ENCODE results near the gene ZC3H8.
"Not testable (repeated sequence)": the region's sequence is repeated elsewhere in the genome, so short reads cannot be mapped to it uniquely, and the experiment has no call there.

The ZC3H8 gene

GRCh38 chr2:112290648-112291047, 35.8 kb upstream of the ZC3H8 start:
- H3K9me3 ChIP-seq (ENCODE audit: low read depth, low read length) = no peaks in the 10 kb centered on the region
- no peak for TF ChIP-seq POLR2AphosphoS5 (IDR thresholded peaks at IDR 0.05; ENCODE audit: borderline replicate concordance, low read depth, low read length)
- TF ChIP-seq EZH2 (IDR thresholded peaks at IDR 0.05) = no peak
- no peak overlapping the region for H3K27ac ChIP-seq
- no peak for DNase-seq (ENCODE audit: low read depth, low spot score)
- H3K9ac ChIP-seq (ENCODE audit: insufficient read length) = no peak overlapping the region
- no peaks in the 10 kb centered on the region for H3K36me3 ChIP-seq (ENCODE audit: insufficient read depth, low read length)
- H3K4me3 ChIP-seq = no peak overlapping the region

GRCh38 chr2:112290088-112290487, 35.2 kb upstream of the ZC3H8 start:
- DNase-seq (ENCODE audit: low read depth, low spot score) = no peak
- Histone ChIP-seq H3K4me3 (no peak overlapping the region), H3K36me3 (ENCODE audit: insufficient read depth, low read length) (no peaks in the 10 kb centered on the region), H3K27ac (no peak overlapping the region), H3K9me3 (ENCODE audit: low read depth, low read length) (no peaks in the 10 kb centered on the region), H3K9ac (ENCODE audit: insufficient read length) (no peak overlapping the region)
- TF ChIP-seq POLR2AphosphoS5 (IDR thresholded peaks at IDR 0.05; ENCODE audit: borderline replicate concordance, low read depth, low read length) (no peak), EZH2 (IDR thresholded peaks at IDR 0.05) (no peak), FOXP2 (optimal IDR thresholded peaks at IDR 0.05; ENCODE audit: control extremely low read depth, extremely low read length, insufficient read depth) (no peak)

- H3K36me3 ChIP-seq (ENCODE audit: insufficient read depth, low read length) = not testable (repeated sequence)
These were observed 28.7 kb upstream of the ZC3H8 start for GRCh38 chr2:112283535-112283934.

GRCh38 chr2:112282066-112282465, 27.2 kb upstream of the ZC3H8 start:
- H3K4me3 ChIP-seq; DNase-seq (ENCODE audit: low read depth, low spot score); H3K36me3 ChIP-seq (ENCODE audit: insufficient read depth, low read length); H3K9me3 ChIP-seq (ENCODE audit: low read depth, low read length); H3K27ac ChIP-seq; H3K9ac ChIP-seq (ENCODE audit: insufficient read length): not testable (repeated sequence)

More at GRCh38 chr2:112283535-112283934, 28.7 kb upstream of the ZC3H8 start:
- H3K4me3 ChIP-seq; H3K27ac ChIP-seq; DNase-seq (ENCODE audit: low read depth, low spot score); H3K9ac ChIP-seq (ENCODE audit: insufficient read length); H3K9me3 ChIP-seq (ENCODE audit: low read depth, low read length): not testable (repeated sequence)

- Histone ChIP-seq H3K36me3 (ENCODE audit: insufficient read depth, low read length) (no peaks in the 10 kb centered on the region), H3K9me3 (ENCODE audit: low read depth, low read length) (no peaks in the 10 kb centered on the region), H3K9ac (ENCODE audit: insufficient read length) (no peak overlapping the region), H3K27ac (no peak overlapping the region), H3K4me3 (peak overlapping the region; percentile 88; the same call in 1 of the 2 replicates)
- no peak for DNase-seq (ENCODE audit: low read depth, low spot score)
- TF ChIP-seq EZH2 (IDR thresholded peaks at IDR 0.05) (no peak), POLR2AphosphoS5 (IDR thresholded peaks at IDR 0.05; ENCODE audit: borderline replicate concordance, low read depth, low read length) (no peak), FOXP2 (optimal IDR thresholded peaks at IDR 0.05; ENCODE audit: control extremely low read depth, extremely low read length, insufficient read depth) (no peak)
These were observed 22.9 kb upstream of the ZC3H8 start for GRCh38 chr2:112277596-112278220.

- H3K27ac ChIP-seq = no peak overlapping the region
- H3K9me3 ChIP-seq (ENCODE audit: low read depth, low read length) = no peaks in the 10 kb centered on the region
- DNase-seq (ENCODE audit: low read depth, low spot score) = no peak
- TF ChIP-seq POLR2AphosphoS5 (IDR thresholded peaks at IDR 0.05; ENCODE audit: borderline replicate concordance, low read depth, low read length) = no peak
- no peak for TF ChIP-seq FOXP2 (optimal IDR thresholded peaks at IDR 0.05; ENCODE audit: control extremely low read depth, extremely low read length, insufficient read depth)
- TF ChIP-seq EZH2 (IDR thresholded peaks at IDR 0.05) = no peak
- H3K4me3 ChIP-seq = peak overlapping the region; percentile 88
- H3K9ac ChIP-seq (ENCODE audit: insufficient read length) = peak overlapping the region; percentile 96
- H3K36me3 ChIP-seq (ENCODE audit: insufficient read depth, low read length) = no peaks in the 10 kb centered on the region
These were observed 22.1 kb upstream of the ZC3H8 start for GRCh38 chr2:112276954-112277353.

- no peak for TF ChIP-seq EZH2 (IDR thresholded peaks at IDR 0.05)
- no peak for TF ChIP-seq FOXP2 (optimal IDR thresholded peaks at IDR 0.05; ENCODE audit: control extremely low read depth, extremely low read length, insufficient read depth)
- peak; percentile 79 for TF ChIP-seq POLR2AphosphoS5 (IDR thresholded peaks at IDR 0.05; ENCODE audit: borderline replicate concordance, low read depth, low read length)
- no peaks in the 10 kb centered on the region for H3K9me3 ChIP-seq (ENCODE audit: low read depth, low read length)
- DNase-seq (ENCODE audit: low read depth, low spot score) = no peak
- peak overlapping the region; percentile 96 for H3K9ac ChIP-seq (ENCODE audit: insufficient read length)
- no peaks in the 10 kb centered on the region for H3K36me3 ChIP-seq (ENCODE audit: insufficient read depth, low read length)
- peak overlapping the region; percentile 88 for H3K4me3 ChIP-seq
- peak overlapping the region; percentile 93 for H3K27ac ChIP-seq
These were observed 21.3 kb upstream of the ZC3H8 start for GRCh38 chr2:112275887-112276773.

- no peaks in the 10 kb centered on the region for H3K9me3 ChIP-seq (ENCODE audit: low read depth, low read length)
- peak within 1 kb of the TSS; percentile 88 for H3K4me3 ChIP-seq
- H3K27ac ChIP-seq = peak within 1 kb of the TSS; percentile 97
- peak; percentile 83 for DNase-seq (ENCODE audit: low read depth, low spot score)
- TF ChIP-seq FOXP2 (optimal IDR thresholded peaks at IDR 0.05; ENCODE audit: control extremely low read depth, extremely low read length, insufficient read depth) = peak; percentile 34
- peak; percentile 98 for TF ChIP-seq POLR2AphosphoS5 (IDR thresholded peaks at IDR 0.05; ENCODE audit: borderline replicate concordance, low read depth, low read length)
- no peak for TF ChIP-seq EZH2 (IDR thresholded peaks at IDR 0.05)
- peak within 1 kb of the TSS; percentile 96 for H3K9ac ChIP-seq (ENCODE audit: insufficient read length)
- H3K36me3 ChIP-seq (ENCODE audit: insufficient read depth, low read length) = no peaks in the 10 kb centered on the region
These were observed 20.6 kb upstream of the ZC3H8 start, which contains the start of gene ZC3H6 for GRCh38 chr2:112275311-112275886. TSS of gene ZC3H6 (plus strand) at chr2:112275597. CDS start at chr2:112275995, 398 bp downstream.
